Stimulated activated effector memory CD8-positive, alpha-beta T cell treated with anti-CD3 and anti-CD28 coated beads, Interleukin-12 subunit alpha, Interleukin-12 subunit beta, amount 100 ng/mL, for 72 hours (primary cell): ENCODE data around the gene ABLIM1.
A peak's percentile ranks its signal among the peaks of the same experiment; 100 is the strongest.

ENCODE experiments used
- ATAC-seq: fragments of 150-1000 bp; cut with Tn5 transposase; 2 replicates; pipeline ENCODE4 v1.10.0; 2021
- DNase-seq, 2 donors: peaks; one replicate each; pipeline ENCODE4 v3.0.0; 2021 to 2022; ENCODE audit warnings: low spot score in 2 of 2
- H3K27ac Mint-ChIP-seq: one replicate; pipeline ENCODE4 v1.8.0; 2022; ENCODE audit warnings: mild to moderate bottlenecking, mixed read lengths
- H3K36me3 Mint-ChIP-seq: one replicate; pipeline ENCODE4 v1.8.0; 2022; ENCODE audit warnings: mild to moderate bottlenecking, mixed read lengths
- H3K4me1 Mint-ChIP-seq: one replicate; pipeline ENCODE4 v1.8.0; 2022; ENCODE audit warnings: mixed read lengths
- H3K4me3 Mint-ChIP-seq: one replicate; pipeline ENCODE4 v1.8.0; 2022; ENCODE audit warnings: mild to moderate bottlenecking, mixed read lengths
- H3K9me3 Mint-ChIP-seq: one replicate; pipeline ENCODE4 v1.8.0; 2022; ENCODE audit warnings: mixed read lengths

ABLIM1 gene

DNA sequence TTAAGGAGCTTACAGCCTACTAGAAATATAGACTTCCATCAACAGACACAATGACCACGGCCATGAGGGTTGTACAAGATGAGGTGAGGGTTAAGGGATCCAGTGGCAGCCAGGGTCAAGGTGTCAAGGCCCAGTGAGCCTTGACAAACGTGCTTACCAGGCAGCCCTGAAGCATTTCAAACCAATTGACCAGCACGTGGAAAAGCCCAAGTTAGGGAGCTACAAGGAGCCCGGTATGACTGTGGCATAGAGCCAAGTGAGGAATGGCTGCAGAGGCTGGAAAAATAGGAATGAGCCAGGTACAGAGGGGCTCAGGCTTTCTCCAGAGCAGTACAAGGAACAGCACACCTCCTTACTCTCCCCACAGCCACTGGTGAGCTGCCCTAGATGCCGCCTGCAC is 266.5 kb downstream of the ABLIM1 start:
- no peak for DNase-seq
- Mint-ChIP-seq H3K36me3 (no peaks in the 10 kb centered on the region), H3K4me1 (peaks cover 11% of the 10 kb centered on the region), H3K27ac (no peak overlapping the region), H3K4me3 (no peak overlapping the region), H3K9me3 (no peaks in the 10 kb centered on the region)
- ATAC-seq: no peak

DNA sequence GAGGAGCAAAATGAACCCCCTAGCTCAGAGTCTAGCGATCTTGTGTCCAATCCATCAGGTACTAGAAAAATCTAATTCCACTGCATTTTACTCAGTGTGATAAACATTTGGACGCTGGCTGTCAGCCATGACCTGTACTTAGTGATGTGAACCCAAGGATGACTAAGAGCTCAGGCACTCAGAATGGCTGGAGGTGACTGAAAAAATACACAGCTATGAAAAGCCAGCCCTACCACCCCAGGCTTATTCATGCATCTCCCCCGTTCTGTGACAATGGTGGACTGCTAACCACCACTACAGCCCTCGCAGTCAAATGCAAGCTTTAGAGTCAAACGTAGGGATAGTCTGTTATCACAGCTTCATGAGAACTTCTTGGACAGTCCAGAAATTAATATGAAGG is 268.6 kb downstream of the ABLIM1 start:
- no peaks in the 10 kb centered on the region for H3K9me3 Mint-ChIP-seq
- DNase-seq: no peak

DNA sequence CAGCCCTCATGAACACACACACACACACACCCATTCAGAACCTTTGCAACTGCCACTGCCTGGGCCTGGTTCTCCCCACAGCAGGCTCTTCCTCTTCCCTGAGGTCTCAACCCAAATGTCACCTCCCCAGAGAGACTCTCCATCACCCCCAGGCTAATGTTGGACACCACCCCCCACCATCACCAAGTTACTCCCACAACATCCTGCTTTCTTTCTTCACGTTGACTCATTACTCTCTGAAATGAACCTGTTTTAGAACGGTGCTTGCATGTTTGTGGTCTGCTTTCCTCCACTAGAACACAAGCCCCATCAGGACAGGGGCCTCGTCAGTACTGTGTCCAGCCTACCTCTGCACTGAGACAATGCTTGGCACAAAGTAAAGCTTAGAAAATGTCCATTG is 269.8 kb downstream of the ABLIM1 start:
- Mint-ChIP-seq H3K9me3 (no peaks in the 10 kb centered on the region), H3K27ac (no peak overlapping the region), H3K36me3 (no peaks in the 10 kb centered on the region), H3K4me3 (no peak overlapping the region), H3K4me1 (peaks cover 11% of the 10 kb centered on the region)
- ATAC-seq: peak; percentile 69
- DNase-seq: no peak

More for the DNA sequence above, 268.6 kb downstream of the ABLIM1 start:
- ATAC-seq: peak; percentile 46
- H3K4me1 Mint-ChIP-seq: peaks cover 11% of the 10 kb centered on the region
- no peak overlapping the region for H3K4me3 Mint-ChIP-seq
- H3K36me3 Mint-ChIP-seq: no peaks in the 10 kb centered on the region
- no peak overlapping the region for H3K27ac Mint-ChIP-seq

DNA sequence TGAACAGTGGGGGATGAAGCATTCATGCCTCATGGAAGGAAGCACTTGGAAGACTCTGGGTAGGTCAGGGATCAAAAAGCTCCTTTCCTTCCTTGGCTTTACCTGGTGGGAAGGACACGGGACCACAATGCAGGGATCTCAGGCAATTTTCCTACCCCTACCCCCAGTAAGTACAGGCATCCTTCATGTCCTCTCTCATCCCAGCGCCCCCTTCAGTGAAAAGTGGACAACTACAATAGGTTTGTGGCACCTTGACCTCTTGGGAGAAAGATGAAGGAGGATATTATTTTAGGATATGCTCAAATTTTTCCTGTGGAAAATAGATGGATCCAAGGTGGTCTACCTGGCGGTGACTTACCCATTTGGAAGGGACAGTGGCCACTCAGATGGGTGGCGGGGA is 270.3 kb downstream of the ABLIM1 start:
- Mint-ChIP-seq H3K9me3 (no peaks in the 10 kb centered on the region), H3K27ac (no peak overlapping the region), H3K4me3 (no peak overlapping the region), H3K4me1 (peaks cover 11% of the 10 kb centered on the region), H3K36me3 (no peaks in the 10 kb centered on the region)
- no peak for ATAC-seq
- no peak for DNase-seq

DNA sequence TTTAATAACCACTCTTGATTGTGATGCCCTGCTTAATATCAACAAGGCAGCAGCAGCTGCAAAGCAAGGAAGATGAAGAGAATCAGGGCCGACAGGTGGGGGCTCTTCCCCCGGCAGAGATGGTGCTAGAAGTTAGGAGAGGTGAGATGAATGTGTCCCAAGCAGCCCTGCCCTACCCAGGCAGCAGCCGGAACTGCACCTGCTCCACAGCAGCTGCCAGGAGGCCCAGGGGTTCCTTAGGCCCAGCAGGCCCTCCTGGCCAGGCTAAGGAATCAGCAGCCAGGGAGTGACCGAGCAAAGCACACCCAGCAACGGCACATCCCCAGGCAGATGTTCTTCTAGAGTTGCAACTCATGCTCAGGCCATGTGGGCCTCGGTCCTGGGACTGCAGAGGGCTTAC is 271.6 kb downstream of the ABLIM1 start:
- no peaks in the 10 kb centered on the region for H3K36me3 Mint-ChIP-seq
- no peaks in the 10 kb centered on the region for H3K9me3 Mint-ChIP-seq
- ATAC-seq: no peak

DNA sequence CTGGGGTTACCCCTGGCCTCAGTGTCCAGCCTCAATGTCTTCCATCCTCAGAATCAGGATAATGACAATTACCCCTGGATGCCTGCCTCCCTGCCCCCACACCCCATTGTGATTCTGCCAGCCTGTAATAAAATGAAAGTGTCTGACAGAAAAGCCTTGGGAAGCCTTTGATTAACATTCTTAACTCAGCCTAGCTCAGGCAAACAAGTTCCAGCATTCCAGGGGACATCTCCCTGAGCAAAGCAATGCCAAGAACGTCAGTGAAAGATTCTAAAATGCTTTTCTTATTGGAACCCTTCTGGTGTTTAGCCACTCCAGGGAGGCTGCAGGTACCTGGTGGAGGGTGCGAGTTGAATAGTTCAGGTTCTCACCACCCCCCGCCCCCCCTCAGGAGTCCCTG is 272.5 kb downstream of the ABLIM1 start:
- no peak overlapping the region for H3K27ac Mint-ChIP-seq
- ATAC-seq (no peak), DNase-seq (no peak)
- H3K36me3 Mint-ChIP-seq: no peaks in the 10 kb centered on the region
- H3K9me3 Mint-ChIP-seq: no peaks in the 10 kb centered on the region
- peaks cover 11% of the 10 kb centered on the region for H3K4me1 Mint-ChIP-seq
- no peak overlapping the region for H3K4me3 Mint-ChIP-seq

More for the DNA sequence above, 271.6 kb downstream of the ABLIM1 start:
- no peak overlapping the region for H3K4me3 Mint-ChIP-seq
- H3K27ac Mint-ChIP-seq: no peak overlapping the region
- DNase-seq: no peak
- H3K4me1 Mint-ChIP-seq: peaks cover 11% of the 10 kb centered on the region

DNA sequence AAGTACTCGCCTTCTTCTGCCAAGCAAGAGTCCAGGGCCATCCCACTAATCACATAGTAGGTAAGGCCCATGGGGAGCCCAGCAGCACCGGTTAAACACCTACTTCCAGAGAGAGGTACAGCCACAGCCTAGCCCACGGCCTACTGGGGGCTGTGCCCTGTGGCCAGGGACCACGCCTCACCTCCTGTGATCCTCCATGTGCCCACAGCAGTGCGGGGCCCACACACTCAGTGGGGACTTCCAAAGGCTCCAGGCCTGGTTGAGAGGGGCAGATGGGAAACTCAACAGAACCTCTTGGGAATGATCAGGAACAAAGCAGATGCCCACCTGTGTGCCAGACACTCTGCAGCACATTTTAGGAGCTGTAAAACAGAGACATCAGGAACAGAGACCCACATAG is 273.5 kb downstream of the ABLIM1 start:
- ATAC-seq (no peak), DNase-seq (no peak)
- Mint-ChIP-seq H3K4me1 (peaks cover 11% of the 10 kb centered on the region), H3K27ac (no peak overlapping the region), H3K9me3 (no peaks in the 10 kb centered on the region), H3K4me3 (no peak overlapping the region), H3K36me3 (no peaks in the 10 kb centered on the region)

DNA sequence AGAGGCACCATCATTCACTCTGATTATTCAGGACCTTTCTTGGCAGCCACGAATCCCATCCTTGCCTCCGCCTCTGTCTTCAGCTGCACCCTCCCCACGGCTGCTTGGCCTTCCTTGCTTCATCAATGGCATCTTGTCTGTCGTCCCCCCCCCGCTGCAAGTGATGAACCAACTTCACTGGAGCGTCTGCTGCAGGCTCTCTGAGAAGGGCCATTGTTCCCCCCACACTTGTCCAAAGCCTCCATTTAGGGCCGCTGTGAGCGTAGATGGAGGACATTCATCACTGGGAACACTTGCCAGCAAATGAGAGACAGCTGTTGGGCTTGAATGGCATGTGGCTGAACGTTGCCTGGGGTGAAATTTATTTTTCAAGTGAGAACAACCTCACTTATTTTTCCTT is 273.9 kb downstream of the ABLIM1 start:
- no peaks in the 10 kb centered on the region for H3K36me3 Mint-ChIP-seq
- no peak for DNase-seq

More for the DNA sequence above, 273.9 kb downstream of the ABLIM1 start:
- no peak overlapping the region for H3K4me3 Mint-ChIP-seq
- ATAC-seq: no peak
- no peak overlapping the region for H3K27ac Mint-ChIP-seq
- H3K4me1 Mint-ChIP-seq: peaks cover 11% of the 10 kb centered on the region
- no peaks in the 10 kb centered on the region for H3K9me3 Mint-ChIP-seq
